H9 (cell line): Measurements from ENCODE around the gene FRZB. TPM values are rescaled to one million over a fixed set of nuclear protein-coding genes. Genes with fewer than 3 reads are reported as not detected.
A peak's percentile ranks its signal among the peaks of the same experiment; 100 is the strongest.

ENCODE experiments used
- DNase-seq: peaks from one replicate; pipeline ENCODE4 v3.0.0-alpha.2; 2017
- H2AFZ ChIP-seq: one replicate; pipeline ENCODE4 v1.6.1; 2013; ENCODE audit warnings: mild to moderate bottlenecking, low read length, control low read depth, moderate library complexity
- H2AK5ac ChIP-seq: 2 replicates; pipeline ENCODE4 v1.6.1; 2013; ENCODE audit warnings: low read length, control low read depth, mixed read lengths; ENCODE audit not compliant: insufficient read length
- H2BK120ac ChIP-seq: one replicate; pipeline ENCODE4 v1.6.1; 2013; ENCODE audit warnings: low read depth, mild to moderate bottlenecking, low read length, control low read depth, inconsistent platforms; ENCODE audit not compliant: poor library complexity, severe bottlenecking
- H2BK12ac ChIP-seq: 2 replicates; pipeline ENCODE4 v1.6.1; 2013; ENCODE audit warnings: low read length, control low read depth, mixed read lengths, low read depth; ENCODE audit not compliant: insufficient read length
- H2BK15ac ChIP-seq: 2 replicates; pipeline ENCODE4 v1.6.1; 2013; ENCODE audit warnings: low read depth, low read length, control low read depth
- H2BK20ac ChIP-seq: one replicate; pipeline ENCODE4 v1.6.1; 2013; ENCODE audit warnings: low read depth, mild to moderate bottlenecking, low read length, control low read depth, inconsistent platforms; ENCODE audit not compliant: poor library complexity, severe bottlenecking
- H2BK5ac ChIP-seq: 2 replicates; pipeline ENCODE4 v1.6.1; 2013; ENCODE audit warnings: low read length, control low read depth, mixed read lengths; ENCODE audit not compliant: insufficient read length
- H3K14ac ChIP-seq: 2 replicates; pipeline ENCODE4 v1.6.1; 2013; ENCODE audit warnings: low read length, control low read depth; ENCODE audit not compliant: insufficient read depth
- H3K18ac ChIP-seq: 2 replicates; pipeline ENCODE4 v1.6.1; 2013; ENCODE audit warnings: low read depth, mild to moderate bottlenecking, mixed read lengths, low read length, control low read depth; ENCODE audit not compliant: insufficient read length
- H3K23ac ChIP-seq: 2 replicates; pipeline ENCODE4 v1.6.1; 2013; ENCODE audit warnings: low read length, control low read depth, mixed read lengths, low read depth; ENCODE audit not compliant: insufficient read length
- H3K23me2 ChIP-seq: 2 replicates; pipeline ENCODE4 v1.6.1; 2013; ENCODE audit warnings: low read depth, mild to moderate bottlenecking, mixed read lengths, low read length, control low read depth; ENCODE audit not compliant: insufficient read length, poor library complexity, severe bottlenecking
- H3K27ac ChIP-seq: 2 replicates; pipeline ENCODE4 v1.5.1; 2013; ENCODE audit warnings: low read length, control low read depth, mixed read lengths, low read depth; ENCODE audit not compliant: insufficient read length
- H3K27me3 ChIP-seq: 2 replicates; pipeline ENCODE4 v1.6.1; 2013; ENCODE audit warnings: low read length, control low read depth, inconsistent platforms; ENCODE audit not compliant: insufficient read depth
- H3K4ac ChIP-seq: 2 replicates; pipeline ENCODE4 v1.6.1; 2013; ENCODE audit warnings: low read depth, mild to moderate bottlenecking, control low read depth, inconsistent platforms, low read length, moderate library complexity
- H3K4me1 ChIP-seq: 2 replicates; pipeline ENCODE4 v1.6.1; 2013; ENCODE audit warnings: low read length, control low read depth, inconsistent platforms; ENCODE audit not compliant: insufficient read depth
- H3K4me2 ChIP-seq: 2 replicates; pipeline ENCODE4 v1.6.1; 2013; ENCODE audit warnings: low read length, control low read depth, mixed read lengths; ENCODE audit not compliant: insufficient read length, insufficient read depth
- H3K56ac ChIP-seq: 2 replicates; pipeline ENCODE4 v1.6.1; 2013; ENCODE audit warnings: low read depth, mild to moderate bottlenecking, mixed read lengths, low read length, control low read depth; ENCODE audit not compliant: insufficient read length
- H3K79me1 ChIP-seq: 2 replicates; pipeline ENCODE4 v1.6.1; 2013; ENCODE audit warnings: low read depth, mild to moderate bottlenecking, moderate library complexity, low read length, control low read depth, inconsistent platforms; ENCODE audit not compliant: insufficient read depth, poor library complexity, severe bottlenecking
- H3K79me2 ChIP-seq: 2 replicates; pipeline ENCODE4 v1.6.1; 2013; ENCODE audit warnings: low read length, control low read depth, inconsistent platforms; ENCODE audit not compliant: insufficient read depth
- H3K9ac ChIP-seq: 2 replicates; pipeline ENCODE4 v1.6.1; 2013; ENCODE audit warnings: low read length, control low read depth, mixed read lengths; ENCODE audit not compliant: insufficient read length; ENCODE audit errors: extremely low read depth
- H3K9me3 ChIP-seq: one replicate; pipeline ENCODE4 v1.6.1; 2013; ENCODE audit warnings: low read depth, low read length, inconsistent platforms; ENCODE audit not compliant: control insufficient read depth
- H3T11ph ChIP-seq: one replicate; pipeline ENCODE4 v1.6.1; 2013; ENCODE audit warnings: mild to moderate bottlenecking, low read length, control low read depth, inconsistent platforms
- H4K20me1 ChIP-seq: one replicate; pipeline ENCODE4 v1.6.1; 2013; ENCODE audit not compliant: control insufficient read depth, insufficient read length, insufficient read depth
- H4K5ac ChIP-seq: 2 replicates; pipeline ENCODE4 v1.6.1; 2013; ENCODE audit warnings: low read depth, mild to moderate bottlenecking, mixed read lengths, low read length, control low read depth; ENCODE audit not compliant: insufficient read length
- H4K8ac ChIP-seq: replicated peaks from 2 replicates; pipeline ENCODE4 v1.6.1; 2013; ENCODE audit warnings: low read length, control low read depth, mixed read lengths, low read depth; ENCODE audit not compliant: insufficient read length
- H4K91ac ChIP-seq: 2 replicates; pipeline ENCODE4 v1.6.1; 2013; ENCODE audit warnings: low read depth, mild to moderate bottlenecking, moderate library complexity, mixed read lengths, low read length, control low read depth; ENCODE audit not compliant: insufficient read length
- H3K27ac Mint-ChIP-seq, 3 experiments: 2 replicates in 2 of 3; 3 replicates in 1 of 3; pipeline ENCODE4 v1.8.0; 2020 to 2021; ENCODE audit warnings: mixed read lengths in 3 of 3, mild to moderate bottlenecking in 1 of 3, moderate library complexity in 1 of 3
- H3K27me3 Mint-ChIP-seq: 2 replicates; pipeline ENCODE4 v1.8.0; 2021; ENCODE audit warnings: low read depth, mild to moderate bottlenecking, moderate library complexity, mixed read lengths
- H3K36me3 Mint-ChIP-seq, 3 experiments: 2 replicates in 2 of 3; 3 replicates in 1 of 3; pipeline ENCODE4 v1.8.0; 2020 to 2021; ENCODE audit warnings: low read depth in 3 of 3, mixed read lengths in 3 of 3; ENCODE audit not compliant: insufficient read depth in 1 of 3
- H3K4me1 Mint-ChIP-seq, 2 experiments: 2 replicates each; pipeline ENCODE4 v1.8.0; 2020; ENCODE audit warnings: mixed read lengths in 2 of 2
- H3K4me3 Mint-ChIP-seq, 2 experiments: 2 replicates in 1 of 2; 3 replicates in 1 of 2; pipeline ENCODE4 v1.8.0; 2020 to 2021; ENCODE audit warnings: mild to moderate bottlenecking in 2 of 2, mixed read lengths in 2 of 2, moderate library complexity in 1 of 2
- H3K9me3 Mint-ChIP-seq, 2 experiments: 2 replicates in 1 of 2; 3 replicates in 1 of 2; pipeline ENCODE4 v1.8.0; 2020; ENCODE audit warnings: mild to moderate bottlenecking in 2 of 2, mixed read lengths in 2 of 2, moderate library complexity in 1 of 2
- CTCF ChIP-seq: fragments of 200-600 bp; sonication (generic); conservative IDR thresholded peaks from 3 replicates; pipeline ENCODE4 v1.8.0; 2021; ENCODE audit warnings: antibody characterized with exemption, mild to moderate bottlenecking
- WGBS: extraction: QIAGEN DNeasy Blood & Tissue Kit; methylation state at CpG from one replicate; pipeline ENCODE4 v1.1.7; 2013; ENCODE audit warnings: missing lambda C conversion rate, low lambda C conversion rate, mixed read lengths; ENCODE audit not compliant: insufficient read length; ENCODE audit errors: extremely low coverage; 5-methylcytosine and 5-hydroxymethylcytosine counted together
- total RNA-seq: library from RNA; stranded (reverse); gene quantifications from 2 replicates; pipeline ENCODE4 v1.2.1, GENCODE V29; 2021

The FRZB gene
- total RNA-seq, 1 experiment from 2014 or later: 1.1 TPM

- Mint-ChIP-seq H3K27ac (peak overlapping the region in 1 of 3 experiments; percentile 40; a peak in 2 of 7 replicates), H3K4me1 (peaks cover 30 to 37% of the 10 kb centered on the region in 2 experiments), H3K36me3 (no peaks in the 10 kb centered on the region), H3K9me3 (no peaks in the 10 kb centered on the region), H3K27me3 (peaks cover 3% of the 10 kb centered on the region; the same call in 1 of the 2 replicates), H3K4me3 (no peak overlapping the region)
- no peak overlapping the region for H2BK5ac ChIP-seq
- H3K27me3 ChIP-seq: no peaks in the 10 kb centered on the region
- H3K79me1 ChIP-seq: no peaks in the 10 kb centered on the region
- H3T11ph ChIP-seq: no peak overlapping the region
- H3K4me1 ChIP-seq: peaks cover 8% of the 10 kb centered on the region; the same call in 1 of the 2 replicates
- no peaks in the 10 kb centered on the region for H3K79me2 ChIP-seq
- no peak overlapping the region for H3K18ac ChIP-seq
- no peak overlapping the region for H2BK120ac ChIP-seq
- H4K5ac ChIP-seq: no peak overlapping the region
- no peaks in the 10 kb centered on the region for H3K23me2 ChIP-seq
- no peak overlapping the region for H3K4me2 ChIP-seq
- H2BK12ac ChIP-seq: no peak overlapping the region
- H3K4ac ChIP-seq: no peak overlapping the region
- no peak overlapping the region for H2BK15ac ChIP-seq
- no peaks in the 10 kb centered on the region for H4K20me1 ChIP-seq
- no peak overlapping the region for H2BK20ac ChIP-seq
- no peak overlapping the region for H3K14ac ChIP-seq
- no peak overlapping the region for H4K91ac ChIP-seq
- no peak overlapping the region for H3K27ac ChIP-seq
- no peak for TF ChIP-seq CTCF
- H3K23ac ChIP-seq: no peak overlapping the region
- WGBS: 100% methylated on average over 1 of the region's 2 CpGs
- no peak overlapping the region for H3K56ac ChIP-seq
- no peak overlapping the region for H2AFZ ChIP-seq
- no peak for DNase-seq
- H4K8ac ChIP-seq: no peak overlapping the region
- no peak overlapping the region for H2AK5ac ChIP-seq
- no peaks in the 10 kb centered on the region for H3K9me3 ChIP-seq
- no peak overlapping the region for H3K9ac ChIP-seq
Measured at GRCh38 chr2:182817558-182817957, 48.9 kb downstream of the FRZB start.
